Body of pancreas (tissue), 4 donors: ENCODE results near the gene ZC3H4. TPM values are rescaled to one million over a fixed set of nuclear protein-coding genes. Genes with fewer than 3 reads are reported as not detected.
A peak's percentile ranks its signal among the peaks of the same experiment; 100 is the strongest.

Experiments used
- ATAC-seq: fragments of 150-250 bp; one replicate; pipeline ENCODE4 v1.9.1; 2016
- DNase-seq, 4 donors: peaks; one replicate each; pipeline ENCODE4 v3.0.0-alpha.2; 2019
- H3K27ac ChIP-seq, 4 donors: fragments of 200-600 bp; sonication (generic); 1 replicate in 3 of 4; 2 replicates in 1 of 4; pipeline versions ENCODE4 v1.5.1 to v1.6.1; 2016 to 2019; ENCODE audit warnings: mild to moderate bottlenecking in 1 of 4, mixed read lengths in 1 of 4, moderate library complexity in 1 of 4
- H3K27me3 ChIP-seq, 2 donors: fragments of 200-600 bp; sonication (generic); one replicate each; pipeline ENCODE4 v1.6.0; 2016; ENCODE audit warnings: mild to moderate bottlenecking in 1 of 2
- H3K36me3 ChIP-seq, 2 donors: fragments of 200-600 bp; sonication (generic); replicated peaks in 1 of 2; 2 replicates each; pipeline ENCODE4 v1.5.1; 2016; ENCODE audit warnings: low read depth in 2 of 2; ENCODE audit not compliant: insufficient read depth in 1 of 2
- H3K4me1 ChIP-seq: fragments of 200-600 bp; sonication (generic); one replicate; pipeline ENCODE4 v1.6.0; 2016
- H3K4me3 ChIP-seq, 2 donors: fragments of 200-600 bp; sonication (generic); 1 replicate in 1 of 2; 2 replicates in 1 of 2; pipeline ENCODE4 v1.5.1; 2016 to 2019
- H3K9me3 ChIP-seq, 3 donors: fragments of 200-600 bp; sonication (generic); 1 replicate in 2 of 3; 2 replicates in 1 of 3; pipeline ENCODE4 v1.5.1; 2016
- POLR2A ChIP-seq, 3 donors: fragments of 450-650 bp; IDR thresholded peaks; one replicate each; pipeline ENCODE4 v1.6.1; 2016; ENCODE audit warnings: antibody characterized with exemption in 3 of 3, mild to moderate bottlenecking in 2 of 3
- WGBS, 2 donors: methylation state at CpG; one replicate each; pipeline ENCODE4 v1.1.5; 2017; 5-methylcytosine and 5-hydroxymethylcytosine counted together
- intact Hi-C: fragments of 100-400 bp; cut with DNase I; formaldehyde crosslinking; loops from one replicate; pipeline ENCODE4 v1.15.1; 2023
- total RNA-seq, 2 donors: library from RNA; depleted of rRNA; stranded (reverse); fragments of >200 nt; gene quantifications; one replicate each; pipeline ENCODE4 v1.1.0, GENCODE V29; 2016
- TF ChIP-seq, protein P1 (sequence below), 7 experiments: fragments of 450-650 bp in 4 of 7; fragments of 200-600 bp in 3 of 7; sonication (generic) in 3 of 7; IDR thresholded peaks; one replicate each; pipeline ENCODE4 v1.5.1; 2016 to 2019; ENCODE audit warnings: antibody characterized with exemption in 7 of 7

Gene ZC3H4
- total RNA-seq, 2 donors from 2014 or later = 18.9 to 34.3 TPM

DNA sequence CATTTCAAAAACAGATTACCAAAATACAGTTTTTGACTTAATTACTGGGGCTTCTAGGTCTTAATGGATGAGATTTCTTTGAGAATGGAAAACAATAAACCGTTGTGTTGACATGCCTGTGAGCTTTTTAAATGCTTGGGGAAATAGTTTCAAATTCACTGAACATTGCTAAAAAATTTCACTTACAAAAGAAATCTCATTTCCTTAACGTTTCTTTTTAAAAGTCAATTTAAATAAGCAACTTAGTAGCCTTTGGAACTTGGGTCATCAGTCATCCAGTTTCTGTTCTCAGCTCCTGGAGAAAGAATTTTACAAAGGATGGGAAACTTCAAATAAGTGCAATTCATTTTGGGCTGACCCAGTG lies 4.4 kb downstream of the ZC3H4 start:
- 41 to 44% methylated on average over 2 of the region's 2 CpGs for WGBS, 2 donors
- Histone ChIP-seq H3K36me3 (no peaks in the 10 kb centered on the region), H3K27ac (peak overlapping the region; percentile 39 to 100 (median 99)), H3K27me3 (no peaks in the 10 kb centered on the region), H3K4me1 (peaks cover 43% of the 10 kb centered on the region), H3K9me3 (no peaks in the 10 kb centered on the region), H3K4me3 (no peak overlapping the region)
- intact Hi-C loops = no loop called here
- no peak for TF ChIP-seq POLR2A (IDR thresholded peaks at IDR 0.05)
- ATAC-seq (no peak), DNase-seq (no peak)

DNA sequence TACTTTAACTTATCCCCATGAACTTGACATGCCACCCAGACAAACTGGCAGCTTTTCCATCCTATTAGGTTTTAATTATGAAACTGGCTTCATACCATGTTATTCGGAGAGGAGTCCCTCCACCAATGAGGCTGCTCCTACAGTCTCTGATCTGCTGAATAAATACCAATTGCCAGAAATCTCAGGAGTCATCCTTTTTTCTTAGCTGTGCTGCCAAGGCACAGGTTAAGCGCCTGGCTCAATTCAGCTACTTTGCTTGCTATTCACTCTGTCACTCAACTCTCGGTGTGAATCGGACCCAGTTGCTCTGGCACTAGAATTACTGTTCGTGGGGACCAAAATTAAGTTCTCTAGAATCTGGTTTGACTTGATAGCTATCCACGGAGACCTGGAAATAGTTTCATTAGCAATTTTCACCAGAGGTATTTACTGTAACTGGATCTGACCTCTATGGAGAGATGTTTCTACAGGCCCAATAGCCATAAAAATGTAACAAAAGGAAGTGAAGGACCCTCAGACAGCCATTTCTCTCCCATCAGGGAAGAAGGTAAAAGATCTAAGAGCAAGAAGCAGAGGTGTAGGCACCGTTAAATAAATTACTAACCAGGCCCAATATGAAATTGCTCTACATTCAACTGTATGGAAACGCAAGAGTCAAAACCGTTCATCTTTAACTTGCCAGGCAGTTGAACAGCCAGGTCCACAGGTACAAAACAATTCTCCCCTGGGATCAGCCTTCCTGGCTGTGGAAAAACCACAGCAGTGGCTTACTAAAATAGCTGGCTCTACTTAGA lies 5.4 kb downstream of the ZC3H4 start:
- no peak for ATAC-seq
- H3K27ac ChIP-seq = peak overlapping the region; percentile 60 to 99 (median 74)
- H3K4me3 ChIP-seq = no peak overlapping the region
- H3K9me3 ChIP-seq = no peaks in the 10 kb centered on the region
- H3K4me1 ChIP-seq = peaks cover 40% of the 10 kb centered on the region
- intact Hi-C loops = no loop called here
- 48 to 60% methylated on average over 9 of the region's 9 CpGs for WGBS, 2 donors
- no peaks in the 10 kb centered on the region for H3K27me3 ChIP-seq
- TF ChIP-seq, protein P1, sequence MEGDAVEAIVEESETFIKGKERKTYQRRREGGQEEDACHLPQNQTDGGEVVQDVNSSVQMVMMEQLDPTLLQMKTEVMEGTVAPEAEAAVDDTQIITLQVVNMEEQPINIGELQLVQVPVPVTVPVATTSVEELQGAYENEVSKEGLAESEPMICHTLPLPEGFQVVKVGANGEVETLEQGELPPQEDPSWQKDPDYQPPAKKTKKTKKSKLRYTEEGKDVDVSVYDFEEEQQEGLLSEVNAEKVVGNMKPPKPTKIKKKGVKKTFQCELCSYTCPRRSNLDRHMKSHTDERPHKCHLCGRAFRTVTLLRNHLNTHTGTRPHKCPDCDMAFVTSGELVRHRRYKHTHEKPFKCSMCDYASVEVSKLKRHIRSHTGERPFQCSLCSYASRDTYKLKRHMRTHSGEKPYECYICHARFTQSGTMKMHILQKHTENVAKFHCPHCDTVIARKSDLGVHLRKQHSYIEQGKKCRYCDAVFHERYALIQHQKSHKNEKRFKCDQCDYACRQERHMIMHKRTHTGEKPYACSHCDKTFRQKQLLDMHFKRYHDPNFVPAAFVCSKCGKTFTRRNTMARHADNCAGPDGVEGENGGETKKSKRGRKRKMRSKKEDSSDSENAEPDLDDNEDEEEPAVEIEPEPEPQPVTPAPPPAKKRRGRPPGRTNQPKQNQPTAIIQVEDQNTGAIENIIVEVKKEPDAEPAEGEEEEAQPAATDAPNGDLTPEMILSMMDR (IDR thresholded peaks at IDR 0.05) = no peak
- TF ChIP-seq POLR2A (IDR thresholded peaks at IDR 0.05) = no peak
- no peak for DNase-seq
- no peaks in the 10 kb centered on the region for H3K36me3 ChIP-seq

DNA sequence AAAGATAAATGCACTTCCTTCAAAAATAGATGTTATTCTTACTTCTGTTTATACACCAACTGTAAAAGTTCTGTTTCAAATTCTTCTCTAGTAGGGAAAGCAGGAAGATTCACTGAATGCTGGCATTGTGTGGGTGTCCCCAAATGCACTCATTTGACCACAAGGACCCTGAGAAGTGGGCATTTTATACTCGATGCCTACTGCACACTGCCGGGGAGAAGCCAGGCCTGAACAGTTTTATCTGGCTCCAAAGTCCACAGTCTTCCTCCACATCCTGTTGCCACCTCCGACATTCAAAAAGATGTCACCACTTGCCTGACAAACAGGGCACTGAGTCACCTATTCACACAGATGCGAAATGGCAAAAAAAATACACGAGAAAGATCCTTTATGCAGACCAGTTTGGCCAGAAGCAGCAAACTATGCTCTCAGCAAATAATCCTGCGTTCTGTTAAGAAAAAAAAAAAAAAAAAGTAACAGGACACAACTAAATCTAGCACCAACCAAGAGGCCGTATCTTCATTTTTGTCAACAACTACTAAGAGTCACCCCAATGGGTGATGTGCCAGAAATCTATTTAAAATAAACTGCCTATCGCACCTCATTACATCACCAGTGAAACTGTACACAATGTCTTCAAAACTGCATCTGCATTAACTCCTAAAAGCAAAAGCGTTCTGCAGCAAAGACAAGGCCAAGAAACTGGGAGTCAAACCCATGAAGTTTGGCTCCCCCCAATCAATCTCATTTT lies 6.2 kb downstream of the ZC3H4 start:
- intact Hi-C loops = no loop called here
- peaks cover 42% of the 10 kb centered on the region for H3K4me1 ChIP-seq
- peak in 3 of 4 donors; percentile 44 to 71 (median 59) for DNase-seq
- H3K4me3 ChIP-seq = no peak overlapping the region
- no peaks in the 10 kb centered on the region for H3K27me3 ChIP-seq
- no peaks in the 10 kb centered on the region for H3K36me3 ChIP-seq
- ATAC-seq = peak; percentile 46
- peak overlapping the region; percentile 60 to 99 (median 74) for H3K27ac ChIP-seq
- WGBS, 2 donors = 9 to 14% methylated on average over 9 of the region's 9 CpGs
- no peaks in the 10 kb centered on the region for H3K9me3 ChIP-seq
- TF ChIP-seq POLR2A (IDR thresholded peaks at IDR 0.05) = no peak
- TF ChIP-seq, protein P1 (IDR thresholded peaks at IDR 0.05) = no peak

DNA sequence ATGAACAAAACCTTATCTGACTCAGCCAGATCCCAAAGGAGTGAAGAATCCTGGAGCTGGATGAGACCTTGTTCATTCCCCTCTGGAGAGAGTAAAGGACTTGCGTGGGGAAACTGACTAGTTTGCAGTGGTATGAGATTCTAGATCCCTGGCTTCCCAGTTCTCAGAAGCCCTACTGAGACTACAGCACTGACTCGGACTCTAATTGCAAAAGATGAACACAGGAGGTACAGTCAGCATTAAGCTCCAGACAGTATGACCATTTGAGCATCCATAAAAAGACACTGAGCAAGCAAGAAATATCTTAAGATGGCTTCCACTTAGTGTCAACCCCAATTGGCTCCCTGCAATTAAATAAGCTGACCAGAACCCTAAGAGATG lies 6.8 kb downstream of the ZC3H4 start:
- H3K4me3 ChIP-seq = no peak overlapping the region
- peaks cover 44% of the 10 kb centered on the region for H3K4me1 ChIP-seq
- ATAC-seq (no peak), DNase-seq (no peak)
- no peaks in the 10 kb centered on the region for H3K27me3 ChIP-seq
- 77 to 84% methylated on average over 2 of the region's 2 CpGs for WGBS, 2 donors
- TF ChIP-seq POLR2A (IDR thresholded peaks at IDR 0.05) = no peak
- TF ChIP-seq, protein P1 (IDR thresholded peaks at IDR 0.05) = no peak
- no peaks in the 10 kb centered on the region for H3K9me3 ChIP-seq
- H3K36me3 ChIP-seq = no peaks in the 10 kb centered on the region
- peak overlapping the region; percentile 60 to 99 (median 74) for H3K27ac ChIP-seq
- intact Hi-C loops = no loop called here

DNA sequence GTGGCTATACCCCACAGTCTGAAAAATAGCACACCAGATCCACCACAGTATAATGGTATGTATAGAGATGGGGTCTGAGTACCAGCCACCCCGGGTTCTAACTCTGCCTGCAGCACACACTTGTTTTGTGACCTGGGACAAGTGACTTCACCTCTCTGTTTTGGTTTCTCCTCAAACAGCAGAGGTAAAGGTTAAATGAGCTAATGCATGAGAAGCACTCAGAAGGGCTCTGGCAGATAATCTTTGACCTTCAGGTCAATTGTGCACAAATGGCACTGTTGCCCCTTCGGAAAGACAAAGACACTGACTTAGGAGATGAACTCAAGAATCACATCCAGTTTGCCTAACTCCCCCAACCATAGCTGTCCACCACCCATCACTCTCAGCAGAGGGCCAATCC lies 7.7 kb downstream of the ZC3H4 start:
- TF ChIP-seq, protein P1 (IDR thresholded peaks at IDR 0.05) = no peak
- no peak for TF ChIP-seq POLR2A (IDR thresholded peaks at IDR 0.05)
- DNase-seq (no peak), ATAC-seq (no peak)
- Histone ChIP-seq H3K9me3 (no peaks in the 10 kb centered on the region), H3K36me3 (no peaks in the 10 kb centered on the region), H3K27ac (peak overlapping the region in 3 of 4 donors; percentile 60 to 99 (median 68)), H3K4me1 (peaks cover 44% of the 10 kb centered on the region), H3K27me3 (no peaks in the 10 kb centered on the region), H3K4me3 (no peak overlapping the region)
- WGBS, 2 donors = 30 to 63% methylated on average over 2 of the region's 2 CpGs
- intact Hi-C loops = no loop called here
